HL-60/S4 treated with phorbol 12-myristate 13-acetate at 8.2 ng/mL for 4 days and 3 days (cell line): Measurements from ENCODE around the gene RUNX2.
"Not testable (repeated sequence)": the region's sequence is repeated elsewhere in the genome, so short reads cannot be mapped to it uniquely, and the experiment has no call there.

ENCODE experiments used
- in situ Hi-C: fragments of 300-500 bp; cut with MboI; formaldehyde crosslinking; loops from 2 replicates; pipeline ENCODE4 v1.15.0; 2022; ENCODE audit warnings: low sequenced_read_pairs

The RUNX2 gene

GRCh38 chr6:45448417-45449389 is 120.6 kb downstream of the RUNX2 start:
- in situ Hi-C loops: loop anchor here (25.0 kb wide), 1 partner anchor 264 kb away; no protein-coding TSS in a partner anchor

- in situ Hi-C loops: no loop called here
Observed at GRCh38 chr6:45450132-45450531, 122.0 kb downstream of the RUNX2 start.

- in situ Hi-C loops: no loop called here
Observed at GRCh38 chr6:45450831-45451230, 122.7 kb downstream of the RUNX2 start.

GRCh38 chr6:45454008-45454911 is 126.1 kb downstream of the RUNX2 start:
- in situ Hi-C loops: no loop called here

GRCh38 chr6:45455408-45455807 is 127.3 kb downstream of the RUNX2 start:
- in situ Hi-C loops: no loop called here

- in situ Hi-C loops: no loop called here
Observed at GRCh38 chr6:45457141-45457540, 129.0 kb downstream of the RUNX2 start.

- in situ Hi-C loops: no loop called here
Observed at GRCh38 chr6:45458672-45459071, 130.5 kb downstream of the RUNX2 start.

GRCh38 chr6:45460166-45460565 is 132.0 kb downstream of the RUNX2 start:
- in situ Hi-C loops: no loop called here

- in situ Hi-C loops: no loop called here
Observed at GRCh38 chr6:45461486-45461885, 133.4 kb downstream of the RUNX2 start.

GRCh38 chr6:45462190-45463134 is 134.3 kb downstream of the RUNX2 start:
- in situ Hi-C loops: no loop called here

- in situ Hi-C loops: no loop called here
Observed at GRCh38 chr6:45464685-45465084, 136.6 kb downstream of the RUNX2 start.

GRCh38 chr6:45466686-45467085 is 138.6 kb downstream of the RUNX2 start:
- in situ Hi-C loops: no loop called here

GRCh38 chr6:45467417-45467816 is 139.3 kb downstream of the RUNX2 start:
- in situ Hi-C loops: not testable (repeated sequence)

- in situ Hi-C loops: no loop called here
Observed at GRCh38 chr6:45467853-45468252, 139.7 kb downstream of the RUNX2 start.

GRCh38 chr6:45469663-45470062 is 141.5 kb downstream of the RUNX2 start:
- in situ Hi-C loops: no loop called here

GRCh38 chr6:45470131-45470738 is 142.1 kb downstream of the RUNX2 start:
- in situ Hi-C loops: no loop called here

GRCh38 chr6:45472382-45472781 is 144.3 kb downstream of the RUNX2 start:
- in situ Hi-C loops: no loop called here

GRCh38 chr6:45473121-45473993 is 145.2 kb downstream of the RUNX2 start:
- in situ Hi-C loops: no loop called here

- in situ Hi-C loops: no loop called here
Observed at GRCh38 chr6:45474376-45474775, 146.2 kb downstream of the RUNX2 start.
